BLaER1 treated with 17β-estradiol and CSF1 and Interleukin-3, amounts not matched to agents 10 nM and 100 nM (cell line): Measurements from ENCODE around the gene HHIP.
A peak's percentile ranks its signal among the peaks of the same experiment; 100 is the strongest.

Source experiments
- H3K27ac ChIP-seq, 11 experiments: shearing (Covaris generic); formaldehyde crosslinking; 2 replicates each; pipeline ENCODE4 v1.8.1; 2022
- H3K27me3 ChIP-seq, 11 experiments: shearing (Covaris generic); formaldehyde crosslinking; 2 replicates each; pipeline ENCODE4 v1.8.1; 2022
- H3K36me3 ChIP-seq, 11 experiments: shearing (Covaris generic); formaldehyde crosslinking; 2 replicates each; pipeline ENCODE4 v1.8.1; 2022
- H3K4me1 ChIP-seq, 10 experiments: shearing (Covaris generic); formaldehyde crosslinking; 2 replicates each; pipeline ENCODE4 v1.8.1; 2022
- H3K4me2 ChIP-seq, 11 experiments: shearing (Covaris generic); formaldehyde crosslinking; 2 replicates each; pipeline ENCODE4 v1.8.1; 2022
- H3K4me3 ChIP-seq, 10 experiments: shearing (Covaris generic); formaldehyde crosslinking; 2 replicates each; pipeline ENCODE4 v1.8.1; 2022
- H3K9ac ChIP-seq, 11 experiments: shearing (Covaris generic); formaldehyde crosslinking; 2 replicates each; pipeline ENCODE4 v1.8.1; 2022
- H3K9me3 ChIP-seq, 11 experiments: shearing (Covaris generic); formaldehyde crosslinking; replicated peaks in 1 of 11; 2 replicates each; pipeline ENCODE4 v1.8.1; 2022
- H4K20me1 ChIP-seq, 11 experiments: shearing (Covaris generic); formaldehyde crosslinking; 2 replicates each; pipeline ENCODE4 v1.8.1; 2022
- Cebpa-rat ChIP-seq, 11 experiments: shearing (Covaris generic); IDR thresholded peaks; 2 replicates each; pipeline ENCODE4 v1.8.1; 2022

Gene HHIP

GRCh38 chr4:144645631-144646522 lies at the start of gene HHIP:
Gene HHIP (plus strand): TSS chr4:144646156. CDS start chr4:144646676, 520 bp downstream.
- H3K27me3 ChIP-seq, result peaks cover 39 to 48% (median 43%) of the 10 kb centered on the region in 11 experiments

GRCh38 chr4:144597171-144597570 lies 48.8 kb upstream of the HHIP start:
- H3K4me1 ChIP-seq, result no peaks in the 10 kb centered on the region
- no peaks in the 10 kb centered on the region for H3K27me3 ChIP-seq
- H3K4me3 ChIP-seq, result no peak overlapping the region
- H3K36me3 ChIP-seq, result no peaks in the 10 kb centered on the region
- H3K9me3 ChIP-seq, result no peaks in the 10 kb centered on the region
- no peak overlapping the region for H3K9ac ChIP-seq
- TF ChIP-seq Cebpa-rat (IDR thresholded peaks at IDR 0.05), result no peak
- no peaks in the 10 kb centered on the region for H4K20me1 ChIP-seq
- no peak overlapping the region for H3K27ac ChIP-seq
- H3K4me2 ChIP-seq, result no peak overlapping the region

More at GRCh38 chr4:144645631-144646522, at the start of gene HHIP:
- no peaks in the 10 kb centered on the region for H4K20me1 ChIP-seq
- TF ChIP-seq Cebpa-rat (IDR thresholded peaks at IDR 0.05), result no peak
- peaks cover 17 to 35% (median 29%) of the 10 kb centered on the region in 10 experiments for H3K4me1 ChIP-seq
- H3K4me2 ChIP-seq, result peak within 1 kb of the TSS; percentile 86 to 99 (median 96)
- H3K27ac ChIP-seq, result peak within 1 kb of the TSS in 7 of 11 experiments; percentile 15 to 68 (median 43); a peak in 9 of 22 replicates
- no peaks in the 10 kb centered on the region for H3K9me3 ChIP-seq
- peak within 1 kb of the TSS; percentile 47 to 77 (median 69); a peak in 21 of 22 replicates for H3K9ac ChIP-seq
- H3K4me3 ChIP-seq, result peak within 1 kb of the TSS; percentile 61 to 78 (median 71)
- H3K36me3 ChIP-seq, result no peaks in the 10 kb centered on the region

GRCh38 chr4:144599621-144600020 lies 46.3 kb upstream of the HHIP start:
- Histone ChIP-seq H3K4me2 (no peak overlapping the region), H3K9ac (no peak overlapping the region), H3K27me3 (no peaks in the 10 kb centered on the region), H3K9me3 (no peaks in the 10 kb centered on the region), H3K27ac (no peak overlapping the region), H3K36me3 (no peaks in the 10 kb centered on the region), H3K4me1 (no peaks in the 10 kb centered on the region), H4K20me1 (no peaks in the 10 kb centered on the region), H3K4me3 (no peak overlapping the region)
- TF ChIP-seq Cebpa-rat (IDR thresholded peaks at IDR 0.05), result no peak

- Histone ChIP-seq H3K4me3 (no peak overlapping the region), H4K20me1 (no peaks in the 10 kb centered on the region), H3K9ac (no peak overlapping the region), H3K4me1 (no peaks in the 10 kb centered on the region), H3K27me3 (no peaks in the 10 kb centered on the region), H3K27ac (no peak overlapping the region), H3K36me3 (no peaks in the 10 kb centered on the region), H3K9me3 (peaks cover 0 to 7% (median 0%) of the 10 kb centered on the region in 11 experiments; a peak in 1 of 22 replicates), H3K4me2 (no peak overlapping the region)
- no peak for TF ChIP-seq Cebpa-rat (IDR thresholded peaks at IDR 0.05)
These were observed 34.1 kb upstream of the HHIP start for GRCh38 chr4:144611850-144612249.

- TF ChIP-seq Cebpa-rat (IDR thresholded peaks at IDR 0.05), result no peak
- Histone ChIP-seq H3K27ac (no peak overlapping the region), H3K9me3 (peaks cover 0 to 6% (median 0%) of the 10 kb centered on the region in 11 experiments; a peak in 1 of 22 replicates), H3K4me2 (no peak overlapping the region), H3K27me3 (no peaks in the 10 kb centered on the region), H3K4me1 (no peaks in the 10 kb centered on the region), H4K20me1 (no peaks in the 10 kb centered on the region), H3K9ac (no peak overlapping the region), H3K36me3 (no peaks in the 10 kb centered on the region), H3K4me3 (no peak overlapping the region)
These were observed 30.9 kb upstream of the HHIP start for GRCh38 chr4:144614850-144615585.

- 0 out of 22 replicates have a peak, but pooled peaks cover 0 to 3% (median 0%) of the 10 kb centered on the region in 11 experiments for H3K9me3 ChIP-seq
- H3K27ac ChIP-seq, result no peak overlapping the region
- no peak for TF ChIP-seq Cebpa-rat (IDR thresholded peaks at IDR 0.05)
- H3K4me1 ChIP-seq, result no peaks in the 10 kb centered on the region
- no peak overlapping the region for H3K4me3 ChIP-seq
- H3K9ac ChIP-seq, result no peak overlapping the region
- H3K36me3 ChIP-seq, result no peaks in the 10 kb centered on the region
- no peaks in the 10 kb centered on the region for H3K27me3 ChIP-seq
- H3K4me2 ChIP-seq, result no peak overlapping the region
- no peaks in the 10 kb centered on the region for H4K20me1 ChIP-seq
These were observed 24.3 kb upstream of the HHIP start for GRCh38 chr4:144621681-144622080.

GRCh38 chr4:144627663-144628076 lies 18.3 kb upstream of the HHIP start:
- Histone ChIP-seq H3K4me1 (no peaks in the 10 kb centered on the region), H3K9me3 (no peaks in the 10 kb centered on the region), H3K4me2 (no peak overlapping the region), H3K4me3 (no peak overlapping the region), H3K36me3 (no peaks in the 10 kb centered on the region), H3K27ac (no peak overlapping the region), H4K20me1 (no peaks in the 10 kb centered on the region), H3K27me3 (no peaks in the 10 kb centered on the region), H3K9ac (no peak overlapping the region)
- TF ChIP-seq Cebpa-rat (IDR thresholded peaks at IDR 0.05), result no peak

GRCh38 chr4:144633215-144633614 lies 12.7 kb upstream of the HHIP start:
- H3K4me1 ChIP-seq, result no peaks in the 10 kb centered on the region
- TF ChIP-seq Cebpa-rat (IDR thresholded peaks at IDR 0.05), result no peak
- H3K9ac ChIP-seq, result no peak overlapping the region
- H3K9me3 ChIP-seq, result no peaks in the 10 kb centered on the region
- H3K36me3 ChIP-seq, result no peaks in the 10 kb centered on the region
- no peak overlapping the region for H3K4me3 ChIP-seq
- H3K27ac ChIP-seq, result no peak overlapping the region
- H3K4me2 ChIP-seq, result no peak overlapping the region
- H4K20me1 ChIP-seq, result no peaks in the 10 kb centered on the region
- no peaks in the 10 kb centered on the region for H3K27me3 ChIP-seq

GRCh38 chr4:144634978-144635747 lies 10.8 kb upstream of the HHIP start:
- Histone ChIP-seq H3K27ac (no peak overlapping the region), H3K4me2 (no peak overlapping the region), H3K9ac (no peak overlapping the region), H3K4me3 (no peak overlapping the region), H4K20me1 (no peaks in the 10 kb centered on the region), H3K9me3 (no peaks in the 10 kb centered on the region), H3K36me3 (no peaks in the 10 kb centered on the region), H3K4me1 (no peaks in the 10 kb centered on the region), H3K27me3 (no peaks in the 10 kb centered on the region)
- TF ChIP-seq Cebpa-rat (IDR thresholded peaks at IDR 0.05), result no peak
